Measurements from ENCODE around the gene TPSAB1. TPM values are rescaled to one million over a fixed set of nuclear protein-coding genes. Genes with fewer than 3 reads are reported as not detected.
"Not testable (repeated sequence)": the region's sequence is repeated elsewhere in the genome, so short reads cannot be mapped to it uniquely, and the experiment has no call there.

Gene TPSAB1
- not detected for total RNA-seq (ENCODE audit: unreplicated experiment)
- long read RNA-seq = 0 reads

- not testable (repeated sequence) for H3K36me3 Mint-ChIP-seq (ENCODE audit: unreplicated experiment); H3K27me3 Mint-ChIP-seq (ENCODE audit: unreplicated experiment); H3K27ac Mint-ChIP-seq (ENCODE audit: unreplicated experiment); H3K4me3 Mint-ChIP-seq (ENCODE audit: unreplicated experiment); H3K4me1 Mint-ChIP-seq (ENCODE audit: low read depth, unreplicated experiment); H3K9me3 Mint-ChIP-seq (ENCODE audit: unreplicated experiment)
- DNase-seq = peak; percentile 16
Observed at GRCh38 chr16:1240436-1240835, at the start of gene TPSAB1. Gene TPSAB1 (plus strand): TSS chr16:1240705. CDS start chr16:1240939, 234 bp downstream.

DNA sequence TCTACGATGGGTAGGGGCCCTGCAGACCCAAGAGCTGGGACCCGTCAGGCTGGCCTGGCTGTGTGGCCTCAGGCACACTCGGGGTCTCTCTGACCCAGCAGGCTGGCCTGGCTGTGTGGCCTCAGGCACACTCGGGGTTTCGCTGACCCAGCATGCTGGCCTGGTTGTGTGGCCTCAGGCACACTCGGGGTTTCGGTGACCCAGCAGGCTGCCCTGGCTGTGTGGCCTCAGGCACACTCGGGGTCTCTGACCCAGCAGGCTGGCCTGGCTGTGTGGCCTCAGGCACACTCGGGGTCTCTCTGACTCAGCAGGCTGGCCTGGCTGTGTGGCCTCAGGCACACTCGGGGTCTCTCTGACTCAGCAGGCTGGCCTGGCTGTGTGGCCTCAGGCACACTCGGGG, 49.7 kb upstream of the TPSAB1 start:
- H3K4me1 Mint-ChIP-seq (ENCODE audit: low read depth, unreplicated experiment) = peaks cover 14% of the 10 kb centered on the region
- not testable (repeated sequence) for H3K9me3 Mint-ChIP-seq (ENCODE audit: unreplicated experiment); H3K36me3 Mint-ChIP-seq (ENCODE audit: unreplicated experiment); H3K27ac Mint-ChIP-seq (ENCODE audit: unreplicated experiment); H3K27me3 Mint-ChIP-seq (ENCODE audit: unreplicated experiment); H3K4me3 Mint-ChIP-seq (ENCODE audit: unreplicated experiment); DNase-seq

- H3K27me3 Mint-ChIP-seq (ENCODE audit: unreplicated experiment) = peaks cover 2% of the 10 kb centered on the region
- H3K36me3 Mint-ChIP-seq (ENCODE audit: unreplicated experiment) = no peaks in the 10 kb centered on the region
- no peak overlapping the region for H3K4me3 Mint-ChIP-seq (ENCODE audit: unreplicated experiment)
- H3K27ac Mint-ChIP-seq (ENCODE audit: unreplicated experiment) = no peak overlapping the region
- no peak for TF ChIP-seq CTCF (IDR thresholded peaks at IDR 0.05; ENCODE audit: partially characterized antibody, unreplicated experiment)
- H3K4me1 Mint-ChIP-seq (ENCODE audit: low read depth, unreplicated experiment) = peaks cover 16% of the 10 kb centered on the region
- peaks cover 6% of the 10 kb centered on the region for H3K9me3 Mint-ChIP-seq (ENCODE audit: unreplicated experiment)
- no peak for DNase-seq
Observed at GRCh38 chr16:1192384-1193073, 48.0 kb upstream of the TPSAB1 start.

GRCh38 chr16:1193143-1193824, 47.2 kb upstream of the TPSAB1 start:
- DNase-seq = no peak
- Mint-ChIP-seq H3K27me3 (ENCODE audit: unreplicated experiment) (peaks cover 2% of the 10 kb centered on the region), H3K27ac (ENCODE audit: unreplicated experiment) (no peak overlapping the region), H3K4me3 (ENCODE audit: unreplicated experiment) (no peak overlapping the region), H3K9me3 (ENCODE audit: unreplicated experiment) (peaks cover 6% of the 10 kb centered on the region), H3K36me3 (ENCODE audit: unreplicated experiment) (no peaks in the 10 kb centered on the region), H3K4me1 (ENCODE audit: low read depth, unreplicated experiment) (peaks cover 12% of the 10 kb centered on the region)
- TF ChIP-seq CTCF (IDR thresholded peaks at IDR 0.05; ENCODE audit: partially characterized antibody, unreplicated experiment) = no peak

DNA sequence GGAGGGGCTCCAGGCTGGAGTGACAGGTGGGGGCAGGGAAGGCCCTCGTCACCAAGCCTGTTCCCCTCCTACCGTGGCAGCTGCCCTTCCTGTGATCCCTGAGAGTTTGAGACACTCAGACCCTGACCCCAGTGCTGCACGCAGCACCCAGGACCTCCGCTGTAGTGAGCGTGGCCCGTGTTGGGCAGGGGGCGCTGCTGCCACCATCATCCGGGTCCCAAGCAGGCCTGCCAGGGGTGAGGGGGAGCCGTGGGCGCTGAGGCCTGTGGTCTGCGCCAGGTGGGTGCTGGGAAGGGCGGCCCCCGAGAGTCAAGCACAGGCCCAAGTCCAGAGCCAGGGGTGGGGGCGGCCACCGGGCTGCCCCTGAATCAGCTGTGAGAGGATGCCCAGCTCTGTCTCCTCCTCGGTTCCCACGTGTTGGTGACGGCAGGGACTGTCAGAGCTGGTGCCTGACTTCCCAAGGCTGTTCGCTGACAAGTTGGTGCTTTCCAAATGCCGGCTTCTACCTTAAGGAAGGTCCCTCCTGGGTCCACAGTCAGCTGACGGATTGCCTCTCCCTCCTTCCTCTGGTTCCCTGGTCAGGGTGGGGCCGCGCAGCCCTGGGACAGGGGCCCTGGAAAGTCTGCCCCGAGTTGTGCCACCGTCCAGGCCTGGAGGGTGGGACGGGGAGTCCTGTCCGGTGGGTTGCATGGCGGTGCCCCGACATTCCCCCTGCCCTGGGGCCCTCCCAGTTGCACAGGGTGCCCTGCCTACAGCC, 46.5 kb upstream of the TPSAB1 start:
- TF ChIP-seq CTCF (IDR thresholded peaks at IDR 0.05; ENCODE audit: partially characterized antibody, unreplicated experiment) = no peak
- Mint-ChIP-seq H3K4me3 (ENCODE audit: unreplicated experiment) (no peak overlapping the region), H3K4me1 (ENCODE audit: low read depth, unreplicated experiment) (peaks cover 10% of the 10 kb centered on the region), H3K27me3 (ENCODE audit: unreplicated experiment) (peaks cover 2% of the 10 kb centered on the region), H3K36me3 (ENCODE audit: unreplicated experiment) (no peaks in the 10 kb centered on the region), H3K9me3 (ENCODE audit: unreplicated experiment) (peaks cover 6% of the 10 kb centered on the region), H3K27ac (ENCODE audit: unreplicated experiment) (no peak overlapping the region)
- DNase-seq = no peak
